ENCODE results near the gene ANKRD27.

GRCh38 chr19:32658075-32658474 lies 16.9 kb downstream of the ANKRD27 start:
- no peak for TF ChIP-seq CTCF (conservative IDR thresholded peaks at IDR 0.05 in 1 of 2, IDR thresholded peaks at IDR 0.05 in 1 of 2; ENCODE audit: extremely low read depth in 1 of 2, insufficient read depth in 1 of 2, low read depth in 1 of 2, low read length in 2 of 2)
- TF ChIP-seq EZH2 (IDR thresholded peaks at IDR 0.05; ENCODE audit: borderline replicate concordance, low read length): no peak

All from mammary epithelial cell (primary cell).